Neural cell (in vitro differentiated cells): ENCODE measurements around the gene HERC3.

ENCODE experiments used
- CTCF ChIP-seq: fragments of 450-650 bp; IDR thresholded peaks from 2 replicates; pipeline ENCODE4 v1.5.1; 2014; ENCODE audit warnings: antibody characterized with exemption, mild to moderate bottlenecking, moderate library complexity; ENCODE audit not compliant: poor library complexity, severe bottlenecking
- EP300 ChIP-seq: fragments of 450-650 bp; conservative IDR thresholded peaks from 2 replicates; pipeline ENCODE4 v1.6.1; 2014; ENCODE audit warnings: antibody characterized with exemption, mild to moderate bottlenecking, moderate library complexity; ENCODE audit not compliant: poor library complexity, severe bottlenecking
- EZH2 ChIP-seq: fragments of 200-600, 300-800 bp; shearing (Covaris generic), sonication (generic); IDR thresholded peaks from 2 replicates; pipeline ENCODE4 v1.6.1; 2014; ENCODE audit warnings: antibody characterized with exemption, low read length, borderline replicate concordance, mild to moderate bottlenecking; ENCODE audit not compliant: insufficient read depth, poor library complexity, severe bottlenecking
- POLR2AphosphoS5 ChIP-seq: IDR thresholded peaks from 2 replicates; pipeline ENCODE4 v1.6.1; 2012
- TAF1 ChIP-seq: IDR thresholded peaks from 2 replicates; pipeline ENCODE4 v1.6.1; 2012; ENCODE audit warnings: low read depth
- TF ChIP-seq, protein P1 (sequence below): IDR thresholded peaks from 2 replicates; pipeline ENCODE4 v1.6.1; 2012; ENCODE audit warnings: borderline replicate concordance

DNA sequence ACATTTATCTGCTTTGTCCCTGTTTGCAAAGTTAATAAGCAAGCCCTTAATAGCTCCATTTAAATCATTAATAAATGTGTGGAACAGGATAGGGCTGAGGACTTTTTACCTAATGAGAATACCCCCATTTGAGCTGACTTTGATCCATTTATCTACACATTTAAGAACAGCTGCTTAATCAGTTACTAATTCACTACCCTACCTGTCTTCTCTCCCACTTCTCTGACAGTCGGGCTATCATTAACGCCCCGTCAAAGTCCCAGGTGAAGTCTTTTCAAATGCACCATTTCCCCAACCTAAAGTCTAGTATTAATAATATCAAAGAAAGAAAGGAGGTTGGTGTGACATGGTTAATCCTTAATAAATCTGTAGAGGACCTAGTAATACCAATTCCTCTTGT is 162.5 kb downstream of the HERC3 start:
- TF ChIP-seq EZH2 = no peak
- no peak for TF ChIP-seq CTCF
- no peak for TF ChIP-seq TAF1
- TF ChIP-seq, protein P1, sequence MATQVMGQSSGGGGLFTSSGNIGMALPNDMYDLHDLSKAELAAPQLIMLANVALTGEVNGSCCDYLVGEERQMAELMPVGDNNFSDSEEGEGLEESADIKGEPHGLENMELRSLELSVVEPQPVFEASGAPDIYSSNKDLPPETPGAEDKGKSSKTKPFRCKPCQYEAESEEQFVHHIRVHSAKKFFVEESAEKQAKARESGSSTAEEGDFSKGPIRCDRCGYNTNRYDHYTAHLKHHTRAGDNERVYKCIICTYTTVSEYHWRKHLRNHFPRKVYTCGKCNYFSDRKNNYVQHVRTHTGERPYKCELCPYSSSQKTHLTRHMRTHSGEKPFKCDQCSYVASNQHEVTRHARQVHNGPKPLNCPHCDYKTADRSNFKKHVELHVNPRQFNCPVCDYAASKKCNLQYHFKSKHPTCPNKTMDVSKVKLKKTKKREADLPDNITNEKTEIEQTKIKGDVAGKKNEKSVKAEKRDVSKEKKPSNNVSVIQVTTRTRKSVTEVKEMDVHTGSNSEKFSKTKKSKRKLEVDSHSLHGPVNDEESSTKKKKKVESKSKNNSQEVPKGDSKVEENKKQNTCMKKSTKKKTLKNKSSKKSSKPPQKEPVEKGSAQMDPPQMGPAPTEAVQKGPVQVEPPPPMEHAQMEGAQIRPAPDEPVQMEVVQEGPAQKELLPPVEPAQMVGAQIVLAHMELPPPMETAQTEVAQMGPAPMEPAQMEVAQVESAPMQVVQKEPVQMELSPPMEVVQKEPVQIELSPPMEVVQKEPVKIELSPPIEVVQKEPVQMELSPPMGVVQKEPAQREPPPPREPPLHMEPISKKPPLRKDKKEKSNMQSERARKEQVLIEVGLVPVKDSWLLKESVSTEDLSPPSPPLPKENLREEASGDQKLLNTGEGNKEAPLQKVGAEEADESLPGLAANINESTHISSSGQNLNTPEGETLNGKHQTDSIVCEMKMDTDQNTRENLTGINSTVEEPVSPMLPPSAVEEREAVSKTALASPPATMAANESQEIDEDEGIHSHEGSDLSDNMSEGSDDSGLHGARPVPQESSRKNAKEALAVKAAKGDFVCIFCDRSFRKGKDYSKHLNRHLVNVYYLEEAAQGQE = no peak
- TF ChIP-seq POLR2AphosphoS5 = no peak
- TF ChIP-seq EP300 = no peak
